HG02943 (cell line): Measurements from ENCODE around the gene SERF2.
"Not testable (repeated sequence)": the region's sequence is repeated elsewhere in the genome, so short reads cannot be mapped to it uniquely, and the experiment has no call there.

Experiments used
- ATAC-seq: cut with Tn5 transposase; IDR thresholded peaks from one replicate; pipeline ENCODE4 v1.9.1; 2021; ENCODE audit warnings: mild to moderate bottlenecking, low read depth, moderate library complexity; ENCODE audit not compliant: unreplicated experiment

SERF2 gene

DNA sequence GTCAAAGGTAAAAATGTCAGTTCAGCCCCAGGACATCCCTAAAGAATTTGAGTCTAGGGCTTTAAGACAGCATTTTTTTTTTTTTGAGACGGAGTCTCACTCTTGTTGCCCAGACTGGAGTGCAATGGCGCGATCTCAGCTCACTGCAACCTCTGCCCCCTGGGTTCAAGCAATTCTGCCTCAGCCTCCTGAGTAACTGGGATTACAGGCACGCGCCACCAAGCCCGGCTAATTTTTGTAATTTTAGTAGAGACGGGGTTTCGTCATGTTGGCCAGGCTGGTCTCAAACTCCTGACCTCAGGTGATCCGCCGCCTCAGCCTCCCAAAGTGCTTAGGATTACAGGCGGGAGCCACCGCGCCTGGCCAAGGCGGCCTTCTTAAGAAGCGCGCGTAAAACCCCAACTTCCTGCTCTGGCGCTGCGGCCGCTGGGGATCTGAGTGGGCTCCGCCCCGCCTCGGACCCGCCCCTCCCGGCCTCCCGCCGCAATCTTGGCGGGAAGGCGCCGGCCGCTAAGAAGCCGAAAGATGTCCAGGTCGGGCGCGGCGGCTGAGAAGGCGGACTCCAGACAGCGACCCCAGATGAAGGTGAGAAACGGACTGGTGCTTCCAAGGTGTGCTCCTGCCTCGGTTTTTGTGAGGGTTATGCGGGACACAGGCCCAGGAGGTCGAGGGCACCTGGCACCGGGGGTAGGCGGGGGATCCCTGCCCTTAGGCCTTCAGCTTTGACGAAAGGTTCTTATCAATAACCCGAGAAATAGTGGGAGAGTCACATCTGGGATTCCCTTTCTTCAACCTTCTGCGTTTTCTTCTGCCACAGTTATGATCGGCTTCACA lies 34.6 kb downstream of the SERF2 start, which contains the start of gene WDR76:
Gene WDR76, plus strand, starts transcription at position 495 of the 834 bp plus-strand sequence. Its CDS starts 31 bp downstream, at position 526.
- no peak for ATAC-seq

DNA sequence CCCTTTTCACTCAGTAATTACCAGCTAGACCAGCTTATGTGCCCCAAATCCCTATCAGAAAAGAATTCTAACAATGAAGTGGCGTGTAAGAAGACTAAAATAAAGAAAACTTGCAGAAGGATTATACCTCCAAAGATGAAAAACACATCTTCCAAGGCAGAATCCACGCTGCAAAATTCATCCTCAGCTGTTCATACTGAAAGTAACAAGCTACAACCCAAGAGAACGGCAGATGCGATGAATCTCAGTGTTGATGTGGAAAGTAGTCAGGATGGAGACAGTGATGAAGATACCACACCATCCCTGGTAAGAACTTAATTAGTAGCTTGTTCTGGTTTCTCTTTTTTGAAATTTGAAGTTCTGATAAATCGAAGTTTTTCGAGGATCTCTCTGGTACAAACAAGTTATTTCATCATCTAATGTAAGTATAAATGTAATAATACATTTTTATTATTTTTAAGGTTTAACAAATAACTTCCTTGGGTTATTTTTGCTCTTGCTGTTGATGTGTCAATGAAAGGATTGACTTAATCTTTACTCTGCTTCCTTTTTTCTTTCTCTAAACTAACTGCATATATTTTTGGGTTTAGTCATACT lies 36.0 kb downstream of the SERF2 start:
- no peak for ATAC-seq

DNA sequence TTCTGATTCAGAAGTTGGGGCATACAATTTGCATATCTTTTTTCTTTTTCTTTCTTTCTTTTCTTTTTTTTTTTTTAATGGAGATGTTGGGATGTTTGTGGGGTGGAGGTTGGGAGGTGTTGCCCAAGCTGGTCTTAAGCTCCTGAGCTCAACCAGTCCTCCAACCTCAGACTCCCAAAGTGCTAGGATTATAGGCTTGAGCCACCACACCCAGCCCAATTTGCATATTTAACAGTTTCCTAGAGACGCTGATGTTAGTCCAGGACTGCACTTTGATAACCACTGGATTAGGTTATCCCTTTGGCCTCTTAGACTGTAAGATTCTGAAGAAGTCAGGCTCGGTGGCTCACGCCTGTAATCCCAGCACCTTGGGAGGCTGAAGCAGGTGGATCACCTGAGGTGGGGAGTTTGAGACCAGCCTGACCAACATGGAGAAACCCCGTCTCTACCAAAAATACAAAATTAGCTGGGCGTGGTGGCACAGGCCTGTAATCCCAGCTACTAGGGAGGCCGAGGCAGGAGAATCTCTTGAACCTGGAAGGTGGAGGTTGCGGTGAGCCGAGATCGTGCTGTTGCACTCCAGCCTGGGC lies 37.9 kb downstream of the SERF2 start:
- not testable (repeated sequence) for ATAC-seq

DNA sequence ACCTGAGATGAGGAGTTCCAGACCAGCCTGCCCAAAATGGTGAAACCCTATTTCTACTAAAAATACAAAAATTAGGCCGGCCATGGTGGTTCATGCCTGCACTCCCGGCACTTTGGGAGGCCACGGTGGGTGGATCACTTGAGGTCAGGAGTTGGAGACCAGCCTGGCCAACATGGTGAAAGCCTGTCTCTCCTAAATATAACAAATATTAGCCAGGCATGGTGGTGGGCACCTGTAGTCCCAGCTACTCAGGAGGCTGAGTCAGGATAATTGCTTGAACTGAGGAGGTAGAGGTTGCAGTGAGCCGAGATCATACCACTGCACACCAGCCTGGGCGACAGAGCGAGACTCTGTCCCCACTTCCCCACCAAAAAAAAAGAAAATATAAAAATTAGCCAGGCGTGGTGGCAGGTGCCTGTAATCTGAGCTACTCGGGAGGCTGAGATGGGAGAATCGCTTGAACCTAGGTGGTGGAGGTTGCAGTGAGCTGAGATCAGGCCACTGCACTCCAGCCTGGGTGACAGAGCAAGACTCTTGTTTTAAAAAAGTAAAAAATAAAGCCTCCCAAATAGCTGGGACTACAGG lies 38.7 kb downstream of the SERF2 start:
- not testable (repeated sequence) for ATAC-seq

DNA sequence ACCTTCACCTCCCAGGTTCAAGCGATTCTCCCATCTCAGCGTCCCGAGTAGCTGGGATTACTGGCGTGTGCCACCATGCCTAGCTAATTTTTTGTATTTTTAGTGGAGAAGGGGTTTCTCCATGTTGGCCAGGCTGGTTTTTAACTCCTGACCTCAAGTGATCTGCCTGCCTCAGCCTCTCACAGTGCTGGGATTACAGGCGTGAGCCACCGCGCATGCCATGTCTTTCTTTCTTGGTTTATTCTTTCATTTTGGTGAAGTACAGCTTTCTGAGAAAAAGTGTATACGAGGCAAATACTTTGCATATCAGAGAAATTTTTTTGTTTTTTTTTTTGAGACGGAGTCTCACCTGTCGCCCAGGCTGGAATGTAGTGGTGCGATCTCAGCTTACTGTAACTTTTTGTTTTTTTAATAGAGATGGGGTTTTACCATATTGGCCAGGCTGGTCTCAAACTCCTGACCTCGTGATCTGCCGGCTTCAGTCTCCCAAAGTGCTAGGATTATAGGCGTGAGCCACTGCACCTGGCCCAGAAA lies 39.5 kb downstream of the SERF2 start:
- ATAC-seq, result not testable (repeated sequence)

GRCh38 chr15:43832485-43832884 lies 40.4 kb downstream of the SERF2 start:
- not testable (repeated sequence) for ATAC-seq

GRCh38 chr15:43845421-43845820 lies 53.3 kb downstream of the SERF2 start:
- no peak for ATAC-seq
